Stomach smooth muscle (tissue), 2 donors: Measurements from ENCODE around the gene TNNT3.

Experiments used
- H3K27ac ChIP-seq: one replicate; pipeline ENCODE4 v1.7.0; 2013; ENCODE audit warnings: mild to moderate bottlenecking, low read length, inconsistent platforms
- H3K27me3 ChIP-seq, 2 donors: one replicate each; pipeline ENCODE4 v1.7.0; 2013; ENCODE audit warnings: low read length in 2 of 2; ENCODE audit not compliant: insufficient read depth in 2 of 2, control insufficient read depth in 1 of 2
- H3K36me3 ChIP-seq, 2 donors: one replicate each; pipeline ENCODE4 v1.7.0; 2013; ENCODE audit warnings: low read length in 2 of 2; ENCODE audit not compliant: control insufficient read depth in 2 of 2, insufficient read depth in 2 of 2
- H3K4me1 ChIP-seq: one replicate; pipeline ENCODE4 v1.7.0; 2013; ENCODE audit warnings: low read length; ENCODE audit not compliant: control insufficient read depth, insufficient read depth
- H3K4me3 ChIP-seq, 2 donors: one replicate each; pipeline ENCODE4 v1.7.0; 2013; ENCODE audit warnings: low read length in 2 of 2
- H3K9ac ChIP-seq, 2 donors: one replicate each; pipeline ENCODE4 v1.7.0; 2013; ENCODE audit warnings: low read length in 2 of 2, mild to moderate bottlenecking in 1 of 2
- H3K9me3 ChIP-seq, 2 donors: one replicate each; pipeline ENCODE4 v1.7.0; 2013; ENCODE audit warnings: low read length in 2 of 2; ENCODE audit not compliant: control insufficient read depth in 2 of 2
- donor health status: healthy.
- donor health status: Pancreatic carcinoma.

The TNNT3 gene

GRCh38 chr11:1949922-1950321 is 30.4 kb downstream of the TNNT3 start:
- Histone ChIP-seq H3K9ac (no peak overlapping the region), H3K36me3 (no peaks in the 10 kb centered on the region), H3K27me3 (no peaks in the 10 kb centered on the region), H3K4me1 (no peaks in the 10 kb centered on the region), H3K27ac (no peak overlapping the region), H3K9me3 (no peaks in the 10 kb centered on the region), H3K4me3 (no peak overlapping the region)

GRCh38 chr11:1952806-1953482 is 33.4 kb downstream of the TNNT3 start:
- H3K36me3 ChIP-seq = no peaks in the 10 kb centered on the region
- H3K4me3 ChIP-seq = no peak overlapping the region
- H3K27ac ChIP-seq = no peak overlapping the region
- H3K4me1 ChIP-seq = no peaks in the 10 kb centered on the region
- H3K9ac ChIP-seq = no peak overlapping the region
- no peaks in the 10 kb centered on the region for H3K27me3 ChIP-seq
- H3K9me3 ChIP-seq = no peaks in the 10 kb centered on the region

DNA sequence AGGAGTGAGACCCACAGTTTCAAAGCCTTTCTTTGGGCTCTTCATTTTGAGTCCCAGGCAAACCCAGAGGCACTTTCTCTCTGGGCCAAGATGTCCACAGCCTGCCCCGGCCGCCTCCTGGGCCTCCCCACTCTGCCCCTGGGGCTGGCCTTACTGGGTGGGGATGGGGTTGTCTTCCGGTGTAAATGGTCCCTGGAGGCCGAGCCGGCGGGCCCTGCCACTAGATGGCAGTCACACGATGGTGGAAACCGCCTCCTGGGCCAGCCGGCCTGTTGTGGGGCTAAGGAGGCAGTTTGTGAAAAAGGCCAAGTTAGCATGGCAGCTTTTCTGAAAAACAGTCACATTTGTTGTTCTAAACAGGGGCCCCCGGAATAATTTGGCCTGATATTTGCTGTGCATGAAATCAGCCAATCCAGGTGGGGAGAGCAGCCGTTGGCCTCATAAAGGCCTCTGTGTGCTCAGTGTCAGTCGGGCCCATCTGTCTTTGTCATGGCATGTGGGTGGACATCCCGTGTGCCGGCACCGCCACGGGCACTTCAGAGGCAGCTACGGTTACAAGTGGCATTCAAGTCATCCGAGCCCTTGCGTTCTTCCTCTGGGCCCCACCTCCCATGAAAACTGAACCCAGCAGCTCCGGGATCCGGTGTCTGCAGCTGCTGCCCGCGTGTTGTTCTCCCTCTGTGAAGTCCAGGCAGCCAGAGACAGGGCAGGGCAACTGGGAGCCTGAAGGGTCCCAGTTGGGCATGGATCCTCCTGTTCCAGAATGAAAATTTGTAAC is 34.2 kb downstream of the TNNT3 start:
- Histone ChIP-seq H3K27me3 (no peaks in the 10 kb centered on the region), H3K4me3 (no peak overlapping the region), H3K36me3 (no peaks in the 10 kb centered on the region), H3K9me3 (no peaks in the 10 kb centered on the region), H3K9ac (no peak overlapping the region), H3K4me1 (no peaks in the 10 kb centered on the region), H3K27ac (no peak overlapping the region)

GRCh38 chr11:1958367-1958766 is 38.9 kb downstream of the TNNT3 start:
- H3K4me1 ChIP-seq = no peaks in the 10 kb centered on the region
- no peak overlapping the region for H3K9ac ChIP-seq
- no peak overlapping the region for H3K4me3 ChIP-seq
- H3K9me3 ChIP-seq = no peaks in the 10 kb centered on the region
- no peaks in the 10 kb centered on the region for H3K36me3 ChIP-seq
- H3K27ac ChIP-seq = no peak overlapping the region
- no peaks in the 10 kb centered on the region for H3K27me3 ChIP-seq

DNA sequence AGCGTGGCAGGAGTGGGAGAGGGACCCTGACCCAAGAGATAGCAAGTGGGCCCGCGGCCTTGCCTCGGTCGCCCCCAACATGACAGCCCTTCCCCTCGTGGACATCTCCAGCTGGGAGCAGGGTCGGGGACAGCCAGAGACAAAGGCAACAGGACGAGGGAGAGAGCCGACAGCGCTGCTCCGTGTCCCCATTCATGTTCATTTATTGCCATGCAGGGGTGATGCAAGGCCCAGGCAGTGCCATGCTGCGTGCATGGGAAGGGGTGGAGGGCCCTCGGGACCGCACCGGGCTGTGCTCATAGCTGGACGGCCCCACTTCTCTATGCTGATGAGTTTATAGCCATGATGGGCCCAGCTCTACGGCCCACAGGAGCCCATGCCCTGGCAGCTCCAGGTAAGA is 40.3 kb downstream of the TNNT3 start:
- Histone ChIP-seq H3K4me3 (no peak overlapping the region), H3K36me3 (no peaks in the 10 kb centered on the region), H3K27me3 (no peaks in the 10 kb centered on the region), H3K4me1 (no peaks in the 10 kb centered on the region), H3K27ac (no peak overlapping the region), H3K9ac (no peak overlapping the region), H3K9me3 (no peaks in the 10 kb centered on the region)

DNA sequence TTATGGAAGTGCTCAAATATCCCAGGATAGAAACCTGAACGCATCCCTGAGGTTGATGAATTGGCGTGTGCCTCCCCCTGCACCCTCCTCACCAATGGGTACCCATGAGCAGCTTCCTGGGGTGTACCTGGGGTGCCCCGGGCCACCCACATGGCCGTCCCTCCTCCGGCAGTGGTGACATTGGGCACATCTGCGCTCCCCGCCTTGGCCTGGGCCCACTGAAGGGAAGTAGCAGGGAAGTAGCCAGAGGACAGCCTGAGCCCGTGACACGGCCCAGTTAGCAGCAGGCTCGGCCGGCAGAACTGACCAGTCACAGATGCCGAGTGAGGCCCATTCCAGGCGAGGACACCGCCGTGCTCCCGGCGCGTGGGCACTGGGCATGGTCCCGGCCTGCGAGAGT is 44.4 kb downstream of the TNNT3 start:
- Histone ChIP-seq H3K27ac (no peak overlapping the region), H3K4me1 (no peaks in the 10 kb centered on the region), H3K9me3 (no peaks in the 10 kb centered on the region), H3K9ac (no peak overlapping the region), H3K36me3 (no peaks in the 10 kb centered on the region), H3K27me3 (no peaks in the 10 kb centered on the region), H3K4me3 (no peak overlapping the region)

DNA sequence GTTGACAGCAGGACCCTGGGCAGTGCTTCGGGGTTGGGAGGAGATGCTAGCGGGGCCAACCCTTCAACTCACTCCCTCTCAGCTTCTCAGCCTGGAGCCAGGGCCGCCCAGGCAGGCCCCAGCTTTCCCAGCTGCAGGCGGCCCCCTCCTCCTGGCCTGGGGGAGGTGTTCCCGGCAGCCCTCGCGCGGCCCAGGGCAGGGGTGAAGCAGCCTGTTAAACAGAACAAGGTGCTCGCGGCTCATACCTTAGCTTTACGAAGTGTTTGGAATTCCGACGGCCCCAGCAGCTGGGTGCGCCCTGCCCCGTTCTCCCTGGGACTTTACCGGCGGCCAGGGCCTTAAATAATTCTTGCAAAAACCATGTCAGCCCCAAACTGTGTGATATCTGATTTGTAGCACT is 44.8 kb downstream of the TNNT3 start:
- Histone ChIP-seq H3K9me3 (no peaks in the 10 kb centered on the region), H3K4me1 (no peaks in the 10 kb centered on the region), H3K4me3 (no peak overlapping the region), H3K27ac (no peak overlapping the region), H3K36me3 (no peaks in the 10 kb centered on the region), H3K27me3 (no peaks in the 10 kb centered on the region), H3K9ac (no peak overlapping the region)

- no peak overlapping the region for H3K27ac ChIP-seq
- H3K4me1 ChIP-seq = no peaks in the 10 kb centered on the region
- H3K36me3 ChIP-seq = no peaks in the 10 kb centered on the region
- H3K27me3 ChIP-seq = no peaks in the 10 kb centered on the region
- no peak overlapping the region for H3K4me3 ChIP-seq
- H3K9me3 ChIP-seq = no peaks in the 10 kb centered on the region
- no peak overlapping the region for H3K9ac ChIP-seq
Measured at GRCh38 chr11:1964955-1965354, 45.5 kb downstream of the TNNT3 start.

DNA sequence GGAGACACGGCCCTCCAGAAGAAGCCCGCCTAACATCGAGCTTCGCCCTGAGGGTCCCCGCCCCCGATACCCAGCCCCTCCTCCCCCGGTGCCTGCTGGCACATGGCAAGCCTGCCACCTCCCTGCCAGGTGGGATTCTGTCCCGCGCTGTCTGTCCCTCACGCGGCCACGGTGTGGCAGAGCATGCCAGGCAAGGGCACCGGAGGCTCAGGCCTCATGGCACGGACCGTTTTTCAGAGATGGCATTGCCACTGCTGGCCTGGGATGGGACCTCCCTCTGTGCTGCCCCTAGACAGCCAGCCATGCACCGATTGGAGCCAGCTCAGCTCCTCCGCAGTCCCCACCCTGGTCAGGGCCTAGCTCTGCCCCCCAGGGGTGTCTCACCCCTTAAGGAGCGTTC is 47.0 kb downstream of the TNNT3 start:
- Histone ChIP-seq H3K9ac (no peak overlapping the region), H3K4me3 (no peak overlapping the region), H3K27me3 (no peaks in the 10 kb centered on the region), H3K4me1 (no peaks in the 10 kb centered on the region), H3K36me3 (no peaks in the 10 kb centered on the region), H3K27ac (no peak overlapping the region), H3K9me3 (no peaks in the 10 kb centered on the region)

DNA sequence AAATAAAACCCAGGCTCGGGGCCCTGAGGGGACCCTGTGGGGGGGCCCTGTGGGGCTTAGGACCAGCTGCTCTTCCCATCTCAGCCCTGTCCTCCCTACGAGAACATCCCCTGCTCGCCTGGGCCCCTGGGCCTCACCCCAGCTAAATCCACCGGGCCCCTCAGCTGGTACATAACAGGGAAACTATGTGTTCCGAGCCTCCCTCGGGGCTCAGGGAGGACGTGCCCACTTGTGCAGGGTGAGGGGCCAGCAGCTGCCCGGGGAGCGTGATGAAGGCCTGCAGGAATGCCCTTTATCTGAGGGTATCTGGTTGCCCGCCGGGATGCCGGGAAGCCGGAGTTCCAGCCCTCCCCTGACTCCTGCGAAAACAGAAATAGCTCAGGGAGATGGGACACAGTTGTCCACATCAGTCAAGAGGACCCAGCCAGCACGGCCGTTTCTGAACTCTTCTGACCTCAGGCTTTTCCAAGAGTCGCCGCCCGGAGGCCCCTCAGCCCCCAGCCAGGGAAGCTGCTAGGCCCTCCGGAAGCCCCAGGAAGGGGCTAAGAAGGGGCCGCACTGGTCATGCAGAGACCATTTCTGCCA is 48.2 kb downstream of the TNNT3 start:
- no peaks in the 10 kb centered on the region for H3K36me3 ChIP-seq
- H3K27ac ChIP-seq = no peak overlapping the region
- H3K27me3 ChIP-seq = no peaks in the 10 kb centered on the region
- H3K9me3 ChIP-seq = no peaks in the 10 kb centered on the region
- H3K9ac ChIP-seq = no peak overlapping the region
- H3K4me1 ChIP-seq = no peaks in the 10 kb centered on the region
- no peak overlapping the region for H3K4me3 ChIP-seq

DNA sequence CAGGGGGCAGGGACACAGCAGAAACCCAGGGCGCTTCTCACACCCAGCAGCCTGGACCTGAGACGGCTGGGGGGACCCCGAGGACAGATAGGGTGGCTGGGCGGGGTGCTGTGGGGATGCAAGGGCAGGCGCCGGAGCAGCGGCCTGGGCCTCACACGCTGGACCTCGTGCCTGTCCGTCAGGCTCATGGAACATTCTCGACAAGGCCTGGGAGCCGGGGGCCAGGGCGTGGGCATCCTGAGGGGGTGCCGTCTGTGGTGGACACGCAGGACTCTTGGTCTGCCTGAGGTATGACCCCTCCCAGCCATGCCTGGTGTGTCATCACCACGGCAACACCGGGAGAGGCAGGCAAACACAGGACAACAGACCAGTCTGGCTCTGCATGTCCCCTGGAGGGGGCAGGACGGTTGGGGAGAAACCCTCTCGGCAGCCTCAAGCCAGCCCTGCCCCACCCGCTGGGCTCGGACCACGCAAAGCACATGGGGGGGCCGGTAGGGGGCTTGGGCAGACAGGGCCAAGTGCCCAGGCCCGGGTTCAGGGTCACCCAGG is 49.0 kb downstream of the TNNT3 start:
- H3K36me3 ChIP-seq = no peaks in the 10 kb centered on the region
- no peak overlapping the region for H3K27ac ChIP-seq
- H3K4me1 ChIP-seq = no peaks in the 10 kb centered on the region
- H3K9me3 ChIP-seq = no peaks in the 10 kb centered on the region
- H3K4me3 ChIP-seq = no peak overlapping the region
- H3K9ac ChIP-seq = no peak overlapping the region
- H3K27me3 ChIP-seq = no peaks in the 10 kb centered on the region
